GM21526 (cell line): ENCODE results near the gene TTLL9.

Experiments used
- ATAC-seq: cut with Tn5 transposase; IDR thresholded peaks from one replicate; pipeline ENCODE4 v1.9.1; 2021; ENCODE audit warnings: moderate library complexity; ENCODE audit not compliant: unreplicated experiment, low FRiP score

The TTLL9 gene

GRCh38 chr20:31853481-31853880 lies 17.0 kb upstream of the TTLL9 start:
- no peak for ATAC-seq

- ATAC-seq: no peak
Measured at GRCh38 chr20:31856516-31856915, 13.9 kb upstream of the TTLL9 start.

- ATAC-seq: no peak
Measured at GRCh38 chr20:31857861-31858759, 12.3 kb upstream of the TTLL9 start.

GRCh38 chr20:31858760-31859083 lies 11.7 kb upstream of the TTLL9 start:
- ATAC-seq: no peak

- no peak for ATAC-seq
Measured at GRCh38 chr20:31859266-31859997, 11.0 kb upstream of the TTLL9 start.

DNA sequence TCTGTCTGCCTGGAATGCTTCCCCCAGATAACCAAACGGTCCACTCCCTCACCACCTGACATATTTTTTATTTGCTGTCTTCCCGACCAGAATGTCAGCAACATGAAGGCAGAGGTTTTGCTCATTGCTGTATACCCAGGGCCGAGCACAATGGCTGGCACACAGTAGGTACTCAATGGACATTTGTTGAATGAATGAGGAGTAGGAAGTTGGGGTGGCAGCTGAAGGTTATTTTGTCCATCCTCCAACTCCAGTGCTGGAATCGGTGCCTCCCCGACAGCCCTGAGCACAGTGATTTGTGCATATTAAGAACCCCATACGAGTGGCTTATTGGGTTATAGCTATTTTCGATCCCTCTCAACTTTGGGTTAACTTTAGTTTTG lies 10.4 kb upstream of the TTLL9 start:
- no peak for ATAC-seq

- ATAC-seq: no peak
Measured at GRCh38 chr20:31860390-31861134, 9.9 kb upstream of the TTLL9 start.

DNA sequence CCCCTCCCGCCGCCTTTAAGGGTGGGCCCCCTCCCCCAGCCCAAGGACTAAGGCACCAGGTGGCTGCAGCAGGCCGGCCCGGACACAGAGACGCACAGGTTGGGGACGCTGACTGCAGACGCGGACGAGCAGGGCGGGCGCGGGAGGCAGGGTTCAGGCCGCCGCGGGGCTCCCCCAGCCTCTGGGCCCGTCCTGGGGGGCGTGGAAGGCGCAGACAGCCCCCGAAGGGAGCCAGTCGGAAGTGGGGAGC lies 9.4 kb upstream of the TTLL9 start:
- peak; percentile 20 for ATAC-seq

- peak; percentile 53 for ATAC-seq
Measured at GRCh38 chr20:31861385-31862156, 8.9 kb upstream of the TTLL9 start.

DNA sequence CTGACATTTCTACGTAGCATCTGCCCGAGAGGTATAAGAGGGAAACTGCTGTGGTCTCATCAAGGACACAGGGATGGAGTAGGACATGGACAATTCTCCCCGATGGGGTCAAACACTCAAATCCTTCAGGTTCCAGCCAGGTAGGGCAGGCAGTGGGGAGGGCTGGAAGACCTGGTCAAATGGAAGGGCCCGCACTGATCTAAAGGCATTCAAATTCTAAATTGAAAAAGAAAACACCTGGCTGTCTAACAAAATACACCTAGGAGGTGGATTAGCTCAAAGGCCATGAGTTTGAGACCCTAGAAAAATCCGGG lies 8.3 kb upstream of the TTLL9 start:
- ATAC-seq: no peak

GRCh38 chr20:31862506-31862905 lies 7.9 kb upstream of the TTLL9 start:
- ATAC-seq: no peak

GRCh38 chr20:31863296-31864085 lies 6.9 kb upstream of the TTLL9 start:
- ATAC-seq: no peak

- ATAC-seq: no peak
Measured at GRCh38 chr20:31864521-31865400, 5.7 kb upstream of the TTLL9 start.

- ATAC-seq: no peak
Measured at GRCh38 chr20:31866221-31866620, 4.2 kb upstream of the TTLL9 start.

GRCh38 chr20:31868853-31869672 lies 1.4 kb upstream of the TTLL9 start:
- no peak for ATAC-seq

GRCh38 chr20:31869673-31869941 lies 827 bp upstream of the TTLL9 start:
- ATAC-seq: no peak

GRCh38 chr20:31870726-31871617 lies 538 bp downstream of the TTLL9 start:
- ATAC-seq: no peak

DNA sequence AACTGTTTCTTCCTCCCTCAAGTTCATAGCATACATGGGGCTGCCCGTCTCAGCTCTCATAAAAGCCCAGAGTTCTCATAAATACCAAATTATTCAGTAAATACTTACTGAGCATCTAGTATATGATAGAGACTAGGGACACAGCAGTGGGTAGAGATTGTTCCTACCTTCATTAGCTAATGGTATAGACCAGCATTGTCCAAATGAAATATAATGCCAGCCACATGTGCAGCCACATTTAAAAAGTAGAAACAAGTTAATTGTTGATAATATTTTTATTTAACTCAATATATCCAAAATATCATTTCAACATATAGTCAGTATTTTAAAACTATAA lies 1.2 kb downstream of the TTLL9 start:
- no peak for ATAC-seq
